HCT116 (cell line): ENCODE results near the gene SLCO1A2.

Source experiments
- CBX3 ChIP-seq: IDR thresholded peaks from 2 replicates; pipeline ENCODE4 v1.6.1; 2012; ENCODE audit warnings: low read depth
- CEBPB ChIP-seq: IDR thresholded peaks from 2 replicates; pipeline ENCODE4 v1.6.1; 2012; ENCODE audit warnings: low read depth
- EZH2phosphoT487 ChIP-seq: fragments of 200-600 bp; IDR thresholded peaks from 2 replicates; pipeline ENCODE4 v1.6.1; 2018; ENCODE audit warnings: antibody characterized with exemption, borderline replicate concordance
- POLR2AphosphoS5 ChIP-seq: IDR thresholded peaks from 2 replicates; pipeline ENCODE4 v1.6.1; 2011; ENCODE audit warnings: mild to moderate bottlenecking, low read depth, low read length, moderate library complexity
- RAD21 ChIP-seq: IDR thresholded peaks from 2 replicates; pipeline ENCODE4 v1.6.1; 2012; ENCODE audit warnings: low read depth, mild to moderate bottlenecking
- ZNF274 ChIP-seq: fragments of 200-500 bp; sonication (Bioruptor generic); IDR thresholded peaks from 2 replicates; pipeline ENCODE4 v1.6.1; 2014; ENCODE audit warnings: mild to moderate bottlenecking, low read depth, low read length, inconsistent platforms
- TF ChIP-seq, protein P1 (sequence below), 3 experiments: fragments of 200-600 bp in 1 of 3; sonication (generic) in 1 of 3; IDR thresholded peaks in 2 of 3; conservative IDR thresholded peaks in 1 of 3; 2 replicates each; pipeline ENCODE4 v1.5.1; 2012 to 2017; ENCODE audit warnings: low read depth in 2 of 3, low read length in 2 of 3, antibody characterized with exemption in 1 of 3, borderline replicate concordance in 1 of 3, control low read depth in 1 of 3, mild to moderate bottlenecking in 1 of 3, mixed read lengths in 1 of 3, mixed run types in 1 of 3, moderate library complexity in 1 of 3; ENCODE audit not compliant: insufficient read depth in 1 of 3
- TF ChIP-seq, protein P2 (sequence below): IDR thresholded peaks from 2 replicates; pipeline ENCODE4 v1.6.1; 2012

DNA sequence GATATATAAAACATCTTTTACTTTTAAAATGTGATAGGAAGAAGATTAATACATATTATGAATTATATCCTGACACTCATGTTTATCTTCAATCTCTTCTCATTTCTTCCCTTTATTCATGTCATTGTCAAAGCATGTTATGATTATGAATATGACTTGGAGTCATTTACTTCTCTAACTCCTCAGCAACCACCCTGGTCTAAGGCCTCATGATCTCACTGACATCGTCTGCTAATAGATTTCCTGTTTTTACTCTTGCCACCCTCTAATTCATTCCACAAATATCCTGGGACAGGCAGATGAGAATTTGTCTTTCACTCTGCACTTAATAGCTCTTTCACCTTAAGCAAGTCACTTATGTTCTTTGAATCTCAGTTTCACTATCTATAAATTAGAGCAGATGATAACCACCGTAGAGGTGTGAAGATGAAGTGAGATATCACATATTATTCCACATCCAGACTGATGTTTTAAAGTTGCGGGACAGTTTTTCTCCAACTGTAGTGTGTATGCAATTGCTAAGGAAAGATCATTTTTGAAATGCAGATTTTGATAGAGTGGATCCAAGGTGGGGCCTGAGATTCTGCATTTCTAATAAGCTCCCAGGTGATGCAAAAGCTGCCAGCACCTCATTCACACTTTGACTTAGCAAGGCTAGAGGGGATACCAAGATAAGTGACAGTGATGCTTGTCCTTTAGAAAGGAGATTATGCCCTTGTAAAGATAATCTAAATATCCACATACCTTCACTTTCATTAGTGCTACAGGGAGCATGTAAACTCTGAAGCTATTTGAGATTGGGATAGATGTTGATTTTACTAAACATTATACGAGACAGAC is 34.6 kb upstream of the SLCO1A2 start:
- TF ChIP-seq, protein P1, sequence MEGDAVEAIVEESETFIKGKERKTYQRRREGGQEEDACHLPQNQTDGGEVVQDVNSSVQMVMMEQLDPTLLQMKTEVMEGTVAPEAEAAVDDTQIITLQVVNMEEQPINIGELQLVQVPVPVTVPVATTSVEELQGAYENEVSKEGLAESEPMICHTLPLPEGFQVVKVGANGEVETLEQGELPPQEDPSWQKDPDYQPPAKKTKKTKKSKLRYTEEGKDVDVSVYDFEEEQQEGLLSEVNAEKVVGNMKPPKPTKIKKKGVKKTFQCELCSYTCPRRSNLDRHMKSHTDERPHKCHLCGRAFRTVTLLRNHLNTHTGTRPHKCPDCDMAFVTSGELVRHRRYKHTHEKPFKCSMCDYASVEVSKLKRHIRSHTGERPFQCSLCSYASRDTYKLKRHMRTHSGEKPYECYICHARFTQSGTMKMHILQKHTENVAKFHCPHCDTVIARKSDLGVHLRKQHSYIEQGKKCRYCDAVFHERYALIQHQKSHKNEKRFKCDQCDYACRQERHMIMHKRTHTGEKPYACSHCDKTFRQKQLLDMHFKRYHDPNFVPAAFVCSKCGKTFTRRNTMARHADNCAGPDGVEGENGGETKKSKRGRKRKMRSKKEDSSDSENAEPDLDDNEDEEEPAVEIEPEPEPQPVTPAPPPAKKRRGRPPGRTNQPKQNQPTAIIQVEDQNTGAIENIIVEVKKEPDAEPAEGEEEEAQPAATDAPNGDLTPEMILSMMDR (IDR thresholded peaks at IDR 0.05 in 2 of 3, conservative IDR thresholded peaks at IDR 0.05 in 1 of 3; ENCODE audit: borderline replicate concordance in 1 of 3, insufficient read depth in 1 of 3, low read depth in 2 of 3, low read length in 2 of 3): no peak
- no peak for TF ChIP-seq ZNF274
- TF ChIP-seq, protein P2, sequence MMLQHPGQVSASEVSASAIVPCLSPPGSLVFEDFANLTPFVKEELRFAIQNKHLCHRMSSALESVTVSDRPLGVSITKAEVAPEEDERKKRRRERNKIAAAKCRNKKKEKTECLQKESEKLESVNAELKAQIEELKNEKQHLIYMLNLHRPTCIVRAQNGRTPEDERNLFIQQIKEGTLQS: no peak
- TF ChIP-seq RAD21: no peak
- no peak for TF ChIP-seq CBX3
- TF ChIP-seq EZH2phosphoT487: no peak
- no peak for TF ChIP-seq CEBPB
- no peak for TF ChIP-seq POLR2AphosphoS5
